Stimulated activated memory B cell treated with anti-CD40 and anti-IgM and Interleukin-4, amounts not matched to agents 10 μg/mL and 1 μg/mL and 100 μg/mL, for 72 hours (primary cell): ENCODE results near the gene SEZ6.

Source experiments
- ATAC-seq: fragments of 150-1000 bp; cut with Tn5 transposase; 2 replicates; pipeline ENCODE4 v1.10.0; 2021
- H3K27ac Mint-ChIP-seq: one replicate; pipeline ENCODE4 v1.8.0; 2022; ENCODE audit warnings: mild to moderate bottlenecking, mixed read lengths
- H3K27me3 Mint-ChIP-seq: one replicate; pipeline ENCODE4 v1.8.0; 2022; ENCODE audit warnings: mixed read lengths
- H3K36me3 Mint-ChIP-seq: one replicate; pipeline ENCODE4 v1.8.0; 2022; ENCODE audit warnings: mixed read lengths
- H3K4me1 Mint-ChIP-seq: one replicate; pipeline ENCODE4 v1.8.0; 2022; ENCODE audit warnings: mixed read lengths
- H3K4me3 Mint-ChIP-seq: one replicate; pipeline ENCODE4 v1.8.0; 2022; ENCODE audit warnings: mild to moderate bottlenecking, moderate library complexity, mixed read lengths
- H3K9me3 Mint-ChIP-seq: one replicate; pipeline ENCODE4 v1.8.0; 2022; ENCODE audit warnings: mixed read lengths

The SEZ6 gene

GRCh38 chr17:28911411-28912045 is 94.3 kb downstream of the SEZ6 start:
- Mint-ChIP-seq H3K4me1 (no peaks in the 10 kb centered on the region), H3K36me3 (peaks cover 77% of the 10 kb centered on the region), H3K4me3 (no peak overlapping the region), H3K27me3 (no peaks in the 10 kb centered on the region), H3K9me3 (no peaks in the 10 kb centered on the region), H3K27ac (no peak overlapping the region)
- no peak for ATAC-seq

GRCh38 chr17:28910534-28910933 is 95.3 kb downstream of the SEZ6 start:
- peaks cover 74% of the 10 kb centered on the region for H3K36me3 Mint-ChIP-seq
- no peak overlapping the region for H3K27ac Mint-ChIP-seq
- no peaks in the 10 kb centered on the region for H3K27me3 Mint-ChIP-seq

DNA sequence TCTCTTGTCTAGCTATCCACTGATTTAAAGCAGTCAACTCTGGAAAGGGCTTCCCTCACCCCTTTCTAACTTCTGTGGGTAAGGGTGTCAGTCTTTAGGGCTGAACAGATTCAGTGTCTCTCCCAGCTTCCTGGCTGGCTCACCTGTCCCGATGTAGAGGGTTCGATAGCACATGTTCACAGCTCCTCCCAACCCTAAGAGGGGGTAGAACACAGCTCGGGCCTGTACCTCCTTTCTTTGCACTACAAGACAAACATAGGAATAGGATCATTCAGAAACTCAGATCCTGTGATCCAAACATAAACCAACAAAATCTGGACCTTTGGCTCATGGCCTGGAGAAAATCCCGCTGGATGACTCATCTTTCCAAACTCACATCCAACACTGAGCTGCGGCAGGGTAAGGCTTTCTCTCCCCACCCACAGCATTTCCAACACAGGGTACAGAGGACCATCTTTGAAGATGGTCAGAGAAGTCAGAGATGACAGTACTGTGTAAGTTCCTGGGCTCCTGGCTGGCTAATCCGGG is 97.1 kb downstream of the SEZ6 start:
- H3K4me3 Mint-ChIP-seq, result no peak overlapping the region
- H3K36me3 Mint-ChIP-seq, result peaks cover 60% of the 10 kb centered on the region
- H3K9me3 Mint-ChIP-seq, result no peaks in the 10 kb centered on the region
- H3K4me1 Mint-ChIP-seq, result peaks cover 18% of the 10 kb centered on the region
- ATAC-seq, result no peak
- no peaks in the 10 kb centered on the region for H3K27me3 Mint-ChIP-seq
- no peak overlapping the region for H3K27ac Mint-ChIP-seq

More at GRCh38 chr17:28910534-28910933, 95.3 kb downstream of the SEZ6 start:
- H3K4me1 Mint-ChIP-seq, result no peaks in the 10 kb centered on the region
- H3K9me3 Mint-ChIP-seq, result no peaks in the 10 kb centered on the region
- no peak for ATAC-seq
- no peak overlapping the region for H3K4me3 Mint-ChIP-seq

DNA sequence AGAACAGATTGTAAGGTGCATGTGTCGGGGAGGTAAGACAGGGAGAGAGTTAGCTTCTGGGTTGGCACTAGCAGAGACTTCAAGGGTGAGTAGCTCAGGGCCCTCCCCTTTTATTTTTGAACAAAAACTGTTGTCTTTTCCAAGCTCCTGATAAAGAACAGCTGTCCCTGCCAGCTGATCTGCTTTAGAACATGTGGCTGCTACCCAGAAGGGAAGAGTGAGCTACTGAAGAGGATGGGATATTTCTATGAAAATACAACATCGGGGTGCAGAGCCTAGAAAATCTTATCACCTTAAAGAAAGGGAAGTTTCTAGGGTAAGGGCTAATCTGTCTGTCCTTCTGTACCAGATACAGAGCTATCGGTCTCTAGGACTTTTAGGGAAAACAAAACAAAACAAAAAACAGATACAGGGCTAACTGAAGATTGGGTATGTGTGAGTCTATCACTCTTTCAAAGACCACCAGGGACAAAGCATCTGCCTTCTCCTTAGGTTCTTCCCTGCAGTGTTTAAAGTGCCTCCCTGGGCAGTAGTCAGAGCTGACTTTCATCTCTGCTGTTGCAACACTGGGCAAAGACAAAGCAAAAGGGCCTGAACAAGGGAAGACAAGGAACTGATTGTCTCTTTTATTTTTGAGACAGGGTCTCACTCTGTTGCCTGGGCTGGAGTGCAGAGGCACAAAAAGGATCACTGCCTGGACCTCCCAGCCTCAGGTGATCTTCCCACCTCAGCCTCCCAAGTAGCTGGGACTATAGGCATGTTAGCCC is 97.9 kb downstream of the SEZ6 start:
- no peak for ATAC-seq
- H3K4me1 Mint-ChIP-seq, result peaks cover 26% of the 10 kb centered on the region
- H3K36me3 Mint-ChIP-seq, result peaks cover 52% of the 10 kb centered on the region
- H3K9me3 Mint-ChIP-seq, result no peaks in the 10 kb centered on the region
- no peaks in the 10 kb centered on the region for H3K27me3 Mint-ChIP-seq
- H3K27ac Mint-ChIP-seq, result peak overlapping the region; percentile 82
- no peak overlapping the region for H3K4me3 Mint-ChIP-seq

DNA sequence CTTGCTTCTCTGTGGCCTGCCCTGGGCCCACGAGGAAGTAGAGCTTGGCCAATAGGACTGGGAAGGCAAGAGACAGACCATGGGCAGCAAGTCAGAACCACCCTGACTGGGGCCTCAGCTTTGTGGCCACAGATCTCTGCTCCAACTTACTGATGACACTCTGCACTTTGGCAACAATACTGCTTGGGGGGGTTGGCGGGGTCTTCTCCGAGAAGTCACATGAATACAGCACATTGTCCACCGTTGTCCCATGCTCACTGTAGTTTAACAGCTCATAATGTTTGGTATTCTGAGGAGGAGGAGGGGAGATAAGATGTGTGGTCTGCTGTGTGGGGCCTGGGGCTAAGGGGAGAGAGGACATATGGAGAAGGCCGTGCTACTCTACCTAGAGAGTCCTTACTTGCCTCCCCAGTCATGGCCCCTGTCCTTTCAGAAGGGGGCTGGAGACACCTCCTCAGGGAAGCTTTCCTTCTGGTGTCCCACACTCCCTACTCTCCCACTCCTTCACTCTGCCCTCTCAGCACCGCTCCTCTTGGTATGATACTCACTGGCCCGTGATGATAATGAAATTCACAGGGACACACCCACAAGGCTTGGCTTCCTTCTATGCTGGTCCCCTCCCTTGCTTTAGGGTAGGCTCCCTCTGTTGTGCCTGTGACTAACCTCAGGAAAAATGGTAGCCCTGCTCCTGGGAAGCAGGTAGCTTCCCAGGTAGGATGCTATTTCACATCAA is 99.0 kb downstream of the SEZ6 start:
- Mint-ChIP-seq H3K27ac (peak overlapping the region; percentile 82), H3K36me3 (peaks cover 46% of the 10 kb centered on the region)

GRCh38 chr17:28906276-28906675 is 99.6 kb downstream of the SEZ6 start:
- H3K4me1 Mint-ChIP-seq, result peaks cover 38% of the 10 kb centered on the region
- no peak for ATAC-seq

More for the DNA sequence above, 99.0 kb downstream of the SEZ6 start:
- H3K4me3 Mint-ChIP-seq, result no peak overlapping the region
- H3K27me3 Mint-ChIP-seq, result no peaks in the 10 kb centered on the region
- ATAC-seq, result no peak
- no peaks in the 10 kb centered on the region for H3K9me3 Mint-ChIP-seq
- H3K4me1 Mint-ChIP-seq, result peaks cover 32% of the 10 kb centered on the region

More at GRCh38 chr17:28906276-28906675, 99.6 kb downstream of the SEZ6 start:
- H3K4me3 Mint-ChIP-seq, result no peak overlapping the region
- H3K27me3 Mint-ChIP-seq, result no peaks in the 10 kb centered on the region
- peak overlapping the region; percentile 82 for H3K27ac Mint-ChIP-seq
- H3K36me3 Mint-ChIP-seq, result peaks cover 50% of the 10 kb centered on the region
- no peaks in the 10 kb centered on the region for H3K9me3 Mint-ChIP-seq
